Chondrocyte (in vitro differentiated cells): Measurements from ENCODE around the gene FOXE3. TPM values are rescaled to one million over a fixed set of nuclear protein-coding genes. Genes with fewer than 3 reads are reported as not detected.

Experiments
- DNase-seq: peaks from one replicate; pipeline ENCODE4 v3.0.0; 2021; ENCODE audit warnings: mixed read lengths, low spot score
- H3K27ac Mint-ChIP-seq: one replicate; pipeline ENCODE4 v1.8.0; 2021; ENCODE audit warnings: mild to moderate bottlenecking, moderate library complexity, mixed read lengths; ENCODE audit not compliant: unreplicated experiment
- H3K27me3 Mint-ChIP-seq: 2 replicates; pipeline ENCODE4 v1.8.0; 2021; ENCODE audit warnings: low read depth, mixed read lengths
- H3K36me3 Mint-ChIP-seq: 2 replicates; pipeline ENCODE4 v1.8.0; 2021; ENCODE audit warnings: low read depth, mixed read lengths
- H3K4me1 Mint-ChIP-seq: 2 replicates; pipeline ENCODE4 v1.8.0; 2021; ENCODE audit warnings: low read depth, mild to moderate bottlenecking, mixed read lengths
- H3K4me3 Mint-ChIP-seq: one replicate; pipeline ENCODE4 v1.8.0; 2021; ENCODE audit warnings: mild to moderate bottlenecking, moderate library complexity, mixed read lengths; ENCODE audit not compliant: unreplicated experiment
- H3K9me3 Mint-ChIP-seq: 2 replicates; pipeline ENCODE4 v1.8.0; 2021; ENCODE audit warnings: low read depth, mixed read lengths
- total RNA-seq: library from RNA; stranded (reverse); gene quantifications from 3 replicates; pipeline ENCODE4 v1.2.1, GENCODE V29; 2021
- TF ChIP-seq, protein P1 (sequence below): fragments of 200-600 bp; sonication (generic); IDR thresholded peaks from 2 replicates; pipeline ENCODE4 v1.5.0; 2021; ENCODE audit warnings: antibody characterized with exemption, mild to moderate bottlenecking, moderate library complexity

Gene FOXE3
- total RNA-seq, 1 donor from 2014 or later = not detected

DNA sequence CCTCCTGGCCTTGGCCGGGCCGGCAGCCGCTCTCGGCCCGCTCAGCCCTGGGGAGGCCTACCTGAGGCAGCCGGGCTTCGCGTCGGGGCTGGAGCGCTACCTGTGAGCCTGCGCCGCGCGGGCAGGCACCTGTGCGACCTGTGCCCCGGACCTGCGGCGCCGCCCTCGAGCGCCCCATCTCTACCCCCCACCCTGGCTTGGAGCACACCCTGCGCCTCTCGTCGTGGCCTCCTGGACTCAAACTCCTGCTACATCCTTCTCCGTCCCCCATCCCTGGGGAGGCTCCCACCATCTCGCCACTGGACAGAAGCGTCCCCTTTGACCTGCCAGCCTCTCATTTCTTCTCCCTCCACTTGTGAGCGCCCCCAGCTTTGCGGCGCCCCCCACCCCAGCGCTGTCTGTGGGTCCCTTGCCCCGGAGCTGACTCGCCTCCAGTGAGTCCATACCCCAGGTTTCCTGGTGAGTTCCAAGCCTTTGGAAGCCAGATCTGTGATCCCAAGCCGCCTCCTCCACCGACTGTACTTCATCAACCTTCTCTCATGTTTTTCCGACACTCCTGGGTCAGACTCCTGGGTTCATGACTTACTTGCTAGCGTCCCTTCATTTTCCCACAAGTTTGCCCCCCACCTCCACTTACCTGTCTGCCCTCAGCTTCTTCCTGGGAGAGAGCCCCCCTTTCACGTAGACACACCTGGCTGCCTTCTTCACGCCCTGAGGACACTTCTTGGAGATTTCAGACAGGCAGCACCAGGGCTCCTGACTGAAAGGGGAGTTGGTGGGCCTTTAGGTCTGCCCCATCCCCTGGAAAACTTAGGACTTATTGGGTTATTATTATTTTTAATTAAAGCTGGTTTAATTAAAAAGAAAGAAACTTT, 1.3 kb downstream of the FOXE3 start:
- H3K36me3 Mint-ChIP-seq = no peaks in the 10 kb centered on the region
- H3K27me3 Mint-ChIP-seq = peaks cover 15% of the 10 kb centered on the region
- H3K27ac Mint-ChIP-seq = no peak overlapping the region
- no peaks in the 10 kb centered on the region for H3K9me3 Mint-ChIP-seq
- DNase-seq = no peak
- peak overlapping the region; percentile 61 for H3K4me3 Mint-ChIP-seq
- TF ChIP-seq, protein P1, sequence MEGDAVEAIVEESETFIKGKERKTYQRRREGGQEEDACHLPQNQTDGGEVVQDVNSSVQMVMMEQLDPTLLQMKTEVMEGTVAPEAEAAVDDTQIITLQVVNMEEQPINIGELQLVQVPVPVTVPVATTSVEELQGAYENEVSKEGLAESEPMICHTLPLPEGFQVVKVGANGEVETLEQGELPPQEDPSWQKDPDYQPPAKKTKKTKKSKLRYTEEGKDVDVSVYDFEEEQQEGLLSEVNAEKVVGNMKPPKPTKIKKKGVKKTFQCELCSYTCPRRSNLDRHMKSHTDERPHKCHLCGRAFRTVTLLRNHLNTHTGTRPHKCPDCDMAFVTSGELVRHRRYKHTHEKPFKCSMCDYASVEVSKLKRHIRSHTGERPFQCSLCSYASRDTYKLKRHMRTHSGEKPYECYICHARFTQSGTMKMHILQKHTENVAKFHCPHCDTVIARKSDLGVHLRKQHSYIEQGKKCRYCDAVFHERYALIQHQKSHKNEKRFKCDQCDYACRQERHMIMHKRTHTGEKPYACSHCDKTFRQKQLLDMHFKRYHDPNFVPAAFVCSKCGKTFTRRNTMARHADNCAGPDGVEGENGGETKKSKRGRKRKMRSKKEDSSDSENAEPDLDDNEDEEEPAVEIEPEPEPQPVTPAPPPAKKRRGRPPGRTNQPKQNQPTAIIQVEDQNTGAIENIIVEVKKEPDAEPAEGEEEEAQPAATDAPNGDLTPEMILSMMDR = no peak
- peaks cover 11% of the 10 kb centered on the region for H3K4me1 Mint-ChIP-seq

GRCh38 chr1:47418122-47418521, 2.0 kb downstream of the FOXE3 start:
- Mint-ChIP-seq H3K36me3 (no peaks in the 10 kb centered on the region), H3K27me3 (peaks cover 15% of the 10 kb centered on the region), H3K27ac (no peak overlapping the region), H3K4me1 (peaks cover 11% of the 10 kb centered on the region), H3K9me3 (no peaks in the 10 kb centered on the region), H3K4me3 (no peak overlapping the region)
- DNase-seq = no peak
- TF ChIP-seq, protein P1 = no peak

- Mint-ChIP-seq H3K27ac (no peak overlapping the region), H3K27me3 (peaks cover 15% of the 10 kb centered on the region), H3K4me3 (no peak overlapping the region), H3K4me1 (peaks cover 11% of the 10 kb centered on the region), H3K36me3 (no peaks in the 10 kb centered on the region), H3K9me3 (no peaks in the 10 kb centered on the region)
- DNase-seq = no peak
- TF ChIP-seq, protein P1 = no peak
These were observed 2.7 kb downstream of the FOXE3 start for GRCh38 chr1:47418681-47419325.

- no peaks in the 10 kb centered on the region for H3K9me3 Mint-ChIP-seq
- TF ChIP-seq, protein P1 = no peak
- H3K27ac Mint-ChIP-seq = no peak overlapping the region
- DNase-seq = no peak
- no peaks in the 10 kb centered on the region for H3K36me3 Mint-ChIP-seq
- H3K27me3 Mint-ChIP-seq = peaks cover 13% of the 10 kb centered on the region
- H3K4me3 Mint-ChIP-seq = no peak overlapping the region
- peaks cover 13% of the 10 kb centered on the region for H3K4me1 Mint-ChIP-seq
These were observed 4.5 kb downstream of the FOXE3 start for GRCh38 chr1:47420547-47420946.

DNA sequence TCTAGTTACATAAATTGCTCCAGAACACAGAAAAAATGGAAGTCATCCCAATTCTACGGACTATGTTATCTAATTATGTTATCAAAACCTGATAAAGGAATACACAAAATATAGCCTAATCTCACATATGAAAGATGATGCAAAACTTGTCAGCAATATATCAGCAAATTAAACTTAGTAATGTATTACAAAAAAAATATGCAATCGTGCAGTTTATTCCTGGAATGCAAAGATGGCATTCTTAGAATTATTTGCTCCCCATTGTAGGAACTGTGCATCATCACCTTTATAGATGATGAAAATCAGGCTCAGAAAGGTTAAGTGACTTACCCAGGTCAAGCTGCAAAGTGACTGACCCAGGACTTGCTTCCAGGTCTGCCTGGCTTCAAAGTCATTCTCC, 7.8 kb downstream of the FOXE3 start:
- DNase-seq = no peak
- Mint-ChIP-seq H3K9me3 (no peaks in the 10 kb centered on the region), H3K27ac (no peak overlapping the region), H3K27me3 (peaks cover 3% of the 10 kb centered on the region), H3K4me3 (no peak overlapping the region), H3K4me1 (peaks cover 4% of the 10 kb centered on the region), H3K36me3 (no peaks in the 10 kb centered on the region)
- TF ChIP-seq, protein P1 = no peak
